GM21390 (cell line): Measurements from ENCODE around the gene ARRB2.

Experiments used
- ATAC-seq: cut with Tn5 transposase; IDR thresholded peaks from one replicate; pipeline ENCODE4 v1.9.1; 2021; ENCODE audit not compliant: unreplicated experiment

ARRB2 gene

DNA sequence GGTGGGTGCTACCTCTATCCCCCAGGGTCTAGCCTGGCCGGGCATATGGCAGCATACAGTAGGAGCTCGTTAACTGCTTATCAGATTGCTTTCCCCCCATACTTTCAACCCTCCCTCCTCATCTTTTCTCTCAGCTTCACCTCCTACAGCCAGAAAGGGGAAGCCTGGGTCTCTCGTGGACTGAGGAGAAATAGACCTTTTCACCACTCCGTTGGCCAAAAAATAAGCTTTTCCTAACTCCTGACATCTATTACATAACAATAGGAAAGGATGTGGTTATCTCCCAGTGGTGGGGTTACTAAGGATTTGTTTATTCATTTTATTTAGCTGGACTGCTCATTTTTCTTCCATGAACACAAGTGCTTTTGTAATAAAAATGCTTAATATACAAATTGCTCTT, 38.3 kb downstream of the ARRB2 start:
- ATAC-seq = no peak

DNA sequence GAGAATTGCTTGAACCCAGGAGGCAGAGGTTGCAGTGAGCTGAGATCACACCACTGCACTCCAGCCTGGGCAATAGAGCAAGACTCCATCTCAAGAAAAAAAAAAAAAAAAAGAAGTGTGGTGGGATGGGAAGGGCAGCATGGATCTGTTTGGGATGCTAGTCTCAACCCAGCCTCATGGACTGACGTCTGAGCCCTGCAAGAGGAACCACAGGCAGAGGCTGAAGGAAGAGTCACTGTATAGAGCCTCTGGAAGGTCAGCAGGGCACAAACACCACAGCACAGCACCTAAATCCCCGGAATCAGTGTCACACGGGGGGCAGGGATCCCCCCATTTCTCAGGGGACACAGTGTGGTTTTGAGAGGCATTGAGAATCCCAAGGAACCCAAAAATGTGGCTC, 40.2 kb downstream of the ARRB2 start:
- ATAC-seq = no peak

DNA sequence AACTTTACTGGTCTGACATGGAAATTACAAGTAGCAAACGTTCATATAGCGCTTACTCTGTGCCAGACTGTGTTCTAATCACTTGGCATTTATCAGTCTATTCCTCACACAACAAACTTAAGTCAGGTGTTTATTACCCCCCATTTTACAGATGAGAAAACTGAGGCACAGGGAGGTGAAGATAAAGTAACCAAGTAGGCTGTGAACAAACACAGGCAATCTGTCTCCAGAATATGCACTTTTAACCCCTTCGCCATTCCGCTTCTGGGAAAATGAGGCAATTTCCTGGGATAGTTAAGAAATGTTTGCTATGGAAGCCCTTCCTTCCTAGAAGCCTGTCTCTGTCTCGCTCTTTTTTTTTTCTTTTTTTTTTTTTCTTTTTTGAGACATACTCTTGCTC, 41.5 kb downstream of the ARRB2 start:
- no peak for ATAC-seq

DNA sequence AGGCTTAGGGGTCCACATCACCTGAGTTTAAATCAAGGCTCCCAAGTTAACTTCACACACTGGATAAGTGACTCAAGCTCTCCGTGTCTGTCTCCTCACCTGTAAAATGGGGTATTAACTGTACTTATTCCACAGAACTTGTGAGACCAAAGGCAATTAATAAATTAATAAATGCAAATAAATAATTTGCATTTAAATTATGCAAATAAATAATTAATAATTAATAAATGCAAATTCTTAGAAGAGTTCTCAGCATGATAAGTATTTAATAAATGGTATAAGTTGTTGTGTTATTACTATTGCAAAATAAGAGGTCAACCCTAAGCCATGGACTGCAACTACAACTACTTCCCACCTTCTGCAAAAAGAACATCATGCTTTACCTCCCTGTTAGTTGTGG, 43.0 kb downstream of the ARRB2 start:
- no peak for ATAC-seq

DNA sequence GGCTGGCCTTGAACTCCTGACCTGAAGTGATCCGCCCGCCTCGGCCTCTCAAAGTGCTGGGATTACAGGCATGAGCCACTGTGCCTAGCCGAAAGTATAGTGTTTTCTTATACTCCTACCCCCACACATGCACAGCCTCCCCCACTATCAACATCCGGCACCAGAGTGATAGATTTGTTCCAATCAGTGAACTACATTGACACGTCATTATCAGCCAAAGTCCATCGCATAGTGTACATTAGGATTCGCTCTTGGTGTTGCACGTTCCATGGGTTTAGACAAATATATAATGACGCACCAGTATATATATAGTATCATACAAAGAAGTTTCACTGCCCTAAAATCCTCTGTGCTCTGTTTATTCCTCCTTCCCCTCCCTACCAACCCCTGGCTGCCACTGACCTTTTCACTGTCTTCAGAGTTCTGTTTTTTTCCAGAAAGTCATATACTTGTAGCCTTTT, 49.4 kb downstream of the ARRB2 start:
- ATAC-seq = no peak

DNA sequence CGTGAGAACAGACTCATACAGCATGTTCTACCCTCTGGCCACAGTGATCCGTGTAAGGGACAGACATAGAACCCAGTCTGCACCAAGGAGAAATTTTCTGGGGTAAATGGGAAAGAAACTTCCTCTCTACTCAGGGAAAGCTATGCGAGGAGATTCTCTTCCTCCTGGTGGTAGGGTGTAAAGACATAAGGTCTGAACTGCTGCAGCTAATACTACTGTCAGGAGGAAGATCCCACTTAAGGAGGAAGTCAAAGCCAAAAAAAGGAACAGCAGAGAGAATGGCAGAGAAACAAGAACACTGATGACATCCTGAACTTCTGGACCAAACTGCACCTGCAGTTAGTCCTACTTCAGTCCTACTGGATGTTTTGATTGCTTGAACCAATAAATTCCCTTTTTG, 54.2 kb downstream of the ARRB2 start:
- no peak for ATAC-seq

DNA sequence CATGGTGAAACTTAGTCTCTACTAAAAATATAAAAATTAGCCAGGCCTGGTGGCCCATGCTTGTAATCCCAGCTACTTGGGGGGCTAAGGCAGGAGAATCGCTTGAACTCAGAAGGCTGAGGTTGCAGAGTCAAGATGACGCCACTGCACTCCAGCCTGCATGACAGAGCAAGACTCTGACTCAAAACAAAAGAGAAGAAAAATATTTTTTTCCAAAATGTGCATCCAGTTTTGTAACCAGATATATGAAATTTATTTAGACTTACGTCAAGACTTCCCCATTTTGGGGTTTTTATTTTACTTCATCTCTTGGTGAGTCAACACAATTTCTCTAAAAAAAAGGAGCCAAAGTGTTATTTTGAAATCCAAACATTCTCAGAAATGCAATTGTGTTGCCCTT, 55.8 kb downstream of the ARRB2 start:
- no peak for ATAC-seq

DNA sequence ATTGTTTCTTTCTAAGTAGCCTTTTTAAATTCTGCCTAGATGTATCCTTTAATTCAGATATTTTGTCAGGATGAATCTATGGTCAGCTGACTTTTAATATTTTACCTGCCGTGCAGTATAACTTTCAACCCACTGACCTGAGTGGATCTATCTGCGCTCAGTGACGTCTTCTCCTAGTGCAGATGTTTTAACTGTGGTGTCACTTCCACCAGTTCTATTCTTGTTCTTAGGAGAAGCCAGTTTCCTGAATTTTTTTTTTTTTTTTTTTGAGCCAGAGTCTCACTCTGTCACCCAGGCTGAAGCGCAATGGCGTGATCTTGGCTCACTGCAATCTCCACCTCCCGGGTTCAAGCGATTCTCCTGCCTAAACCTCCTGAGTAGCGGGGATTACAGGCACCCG, 56.3 kb downstream of the ARRB2 start:
- no peak for ATAC-seq

DNA sequence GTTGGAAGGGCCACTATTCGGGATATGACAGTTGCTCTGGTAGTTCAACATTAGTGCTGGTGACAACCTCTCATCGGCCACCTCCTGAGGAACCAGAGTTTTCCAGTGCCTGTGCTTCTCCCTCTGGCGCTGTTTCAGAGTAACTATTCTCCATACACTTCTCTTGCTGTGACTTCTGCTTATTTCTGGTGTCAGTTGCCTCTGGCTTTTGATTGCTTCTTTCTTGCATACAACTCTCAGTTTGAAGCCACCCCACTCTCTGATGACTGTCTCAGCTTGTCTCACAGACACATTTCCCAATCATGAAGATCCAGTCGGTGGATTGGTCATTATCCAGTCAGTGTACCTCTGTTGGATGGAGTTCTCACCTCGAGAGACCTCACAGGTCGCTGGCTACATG, 57.9 kb downstream of the ARRB2 start:
- no peak for ATAC-seq

DNA sequence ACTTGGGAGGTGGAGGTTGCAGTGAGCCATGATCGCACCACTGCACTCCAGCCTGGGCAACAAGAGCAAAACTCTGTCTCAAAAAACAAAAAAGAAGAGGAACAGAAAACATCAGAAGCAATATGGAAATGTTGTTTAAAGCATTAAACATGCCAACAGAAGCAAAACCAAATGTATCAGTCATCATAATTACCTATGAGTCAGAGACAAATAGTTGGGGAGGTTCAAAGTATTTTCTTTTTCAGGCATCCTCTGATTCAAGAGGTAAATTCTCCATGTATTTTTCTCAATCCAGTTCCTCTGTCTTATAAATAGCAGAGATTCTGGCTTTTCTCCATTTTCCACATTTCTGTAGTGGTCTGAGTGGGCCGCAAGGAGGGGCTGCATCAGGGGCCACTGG, 59.2 kb downstream of the ARRB2 start:
- ATAC-seq = no peak
